Immature natural killer cell (primary cell): ENCODE data around the gene PRPF19. TPM values are rescaled to one million over a fixed set of nuclear protein-coding genes. Genes with fewer than 3 reads are reported as not detected.

Experiments
- DNase-seq, 3 donors: peaks; one replicate each; pipeline ENCODE4 v3.0.0; 2022; ENCODE audit warnings: mixed read lengths in 1 of 3
- H3K27ac Mint-ChIP-seq, 6 donors: one replicate each; pipeline ENCODE4 v1.8.0; 2020; ENCODE audit warnings: mixed read lengths in 6 of 6, mild to moderate bottlenecking in 5 of 6, inconsistent platforms in 4 of 6, moderate library complexity in 3 of 6
- H3K27me3 Mint-ChIP-seq, 3 donors: one replicate each; pipeline ENCODE4 v1.8.0; 2020 to 2021; ENCODE audit warnings: low read depth in 3 of 3, mild to moderate bottlenecking in 3 of 3, mixed read lengths in 3 of 3, moderate library complexity in 3 of 3, inconsistent platforms in 1 of 3
- H3K36me3 Mint-ChIP-seq, 3 donors: one replicate each; pipeline ENCODE4 v1.8.0; 2020; ENCODE audit warnings: mixed read lengths in 3 of 3, inconsistent platforms in 2 of 3, mild to moderate bottlenecking in 2 of 3
- H3K4me1 Mint-ChIP-seq, 2 donors: one replicate each; pipeline ENCODE4 v1.8.0; 2020; ENCODE audit warnings: inconsistent platforms in 2 of 2, mild to moderate bottlenecking in 2 of 2, mixed read lengths in 2 of 2, moderate library complexity in 1 of 2
- H3K4me3 Mint-ChIP-seq, 5 donors: one replicate each; pipeline ENCODE4 v1.8.0; 2020; ENCODE audit warnings: mild to moderate bottlenecking in 5 of 5, mixed read lengths in 5 of 5, inconsistent platforms in 3 of 5, moderate library complexity in 3 of 5
- H3K9me3 Mint-ChIP-seq, 6 donors: one replicate each; pipeline ENCODE4 v1.8.0; 2020; ENCODE audit warnings: mild to moderate bottlenecking in 6 of 6, mixed read lengths in 6 of 6, inconsistent platforms in 4 of 6, moderate library complexity in 3 of 6
- polyA plus RNA-seq, 3 donors: library from polyadenylated mRNA; unstranded; fragments of 300-500 nt; fragmentation: Illumina TruSeq; gene quantifications; one replicate each; pipeline ENCODE4 v1.2.3, GENCODE V29; 2021

PRPF19 gene
- polyA plus RNA-seq, 3 donors from 2014 or later, result 8.9 to 15.2 (median 13.6) TPM

- Mint-ChIP-seq H3K27me3 (peaks cover 0 to under 1% (median 0%) of the 10 kb centered on the region in 3 donors), H3K4me1 (peaks cover 26 to 31% of the 10 kb centered on the region in 2 donors), H3K36me3 (peaks cover 10 to 14% (median 11%) of the 10 kb centered on the region in 3 donors), H3K9me3 (no peaks in the 10 kb centered on the region), H3K4me3 (no peak overlapping the region), H3K27ac (no peak overlapping the region)
- no peak for DNase-seq
Measured at GRCh38 chr11:60847281-60847680, 59.1 kb downstream of the PRPF19 start.

- Mint-ChIP-seq H3K4me3 (no peak overlapping the region), H3K9me3 (no peaks in the 10 kb centered on the region), H3K27ac (no peak overlapping the region), H3K27me3 (peaks cover 5 to 13% (median 11%) of the 10 kb centered on the region in 3 donors), H3K36me3 (peaks cover 0 to 8% (median 3%) of the 10 kb centered on the region in 3 donors), H3K4me1 (peaks cover 41 to 46% of the 10 kb centered on the region in 2 donors)
- DNase-seq, result no peak
Measured at GRCh38 chr11:60845338-60845737, 61.0 kb downstream of the PRPF19 start.

GRCh38 chr11:60844870-60845221 lies 61.5 kb downstream of the PRPF19 start:
- Mint-ChIP-seq H3K27ac (peak overlapping the region in 2 of 6 donors; percentile 8 to 63), H3K9me3 (no peaks in the 10 kb centered on the region), H3K27me3 (peaks cover 5 to 13% (median 11%) of the 10 kb centered on the region in 3 donors), H3K4me3 (peak overlapping the region in 4 of 5 donors; percentile 19 to 93 (median 42)), H3K36me3 (peaks cover 0 to 6% (median 3%) of the 10 kb centered on the region in 3 donors), H3K4me1 (peaks cover 41 to 46% of the 10 kb centered on the region in 2 donors)
- DNase-seq, result no peak

GRCh38 chr11:60844045-60844869 lies 62.1 kb downstream of the PRPF19 start:
- Mint-ChIP-seq H3K27ac (peak overlapping the region in 3 of 6 donors; percentile 35 to 64 (median 47)), H3K27me3 (peaks cover 5 to 13% (median 11%) of the 10 kb centered on the region in 3 donors), H3K9me3 (no peaks in the 10 kb centered on the region), H3K4me1 (peaks cover 41 to 46% of the 10 kb centered on the region in 2 donors), H3K4me3 (peak overlapping the region; percentile 19 to 93 (median 48)), H3K36me3 (peaks cover 0 to 5% (median 3%) of the 10 kb centered on the region in 3 donors)
- no peak for DNase-seq

- H3K36me3 Mint-ChIP-seq, result peaks cover 0 to 3% (median 0%) of the 10 kb centered on the region in 3 donors
- H3K27ac Mint-ChIP-seq, result peak overlapping the region; percentile 54 to 98 (median 92)
- peaks cover 5 to 13% (median 11%) of the 10 kb centered on the region in 3 donors for H3K27me3 Mint-ChIP-seq
- H3K9me3 Mint-ChIP-seq, result no peaks in the 10 kb centered on the region
- DNase-seq, result no peak
- peak overlapping the region; percentile 89 to 94 (median 93) for H3K4me3 Mint-ChIP-seq
- H3K4me1 Mint-ChIP-seq, result peaks cover 41 to 46% of the 10 kb centered on the region in 2 donors
Measured at GRCh38 chr11:60842668-60843600, 63.5 kb downstream of the PRPF19 start.

GRCh38 chr11:60841797-60842667 lies 64.4 kb downstream of the PRPF19 start, which contains the start of gene CCDC86:
CCDC86 (plus strand) TSS chr11:60842113; CDS start chr11:60842125, 12 bp downstream.
- peaks cover 0 to 3% (median 0%) of the 10 kb centered on the region in 3 donors for H3K36me3 Mint-ChIP-seq
- peaks cover 5 to 13% (median 11%) of the 10 kb centered on the region in 3 donors for H3K27me3 Mint-ChIP-seq
- no peaks in the 10 kb centered on the region for H3K9me3 Mint-ChIP-seq
- peak within 1 kb of the TSS; percentile 89 to 94 (median 93) for H3K4me3 Mint-ChIP-seq
- peaks cover 41 to 46% of the 10 kb centered on the region in 2 donors for H3K4me1 Mint-ChIP-seq
- peak within 1 kb of the TSS; percentile 87 to 98 (median 96) for H3K27ac Mint-ChIP-seq
- DNase-seq, result peak; percentile 97 to 98 (median 98)

Other genes starting within 250 kb of the PRPF19 start
- not detected for gene MS4A8, start 207.0 kb downstream of the PRPF19 start, polyA plus RNA-seq
- not detected for gene MS4A18, start 181.9 kb downstream of the PRPF19 start, polyA plus RNA-seq
- not detected for gene MS4A15, start 149.7 kb downstream of the PRPF19 start, polyA plus RNA-seq
- not detected for gene MS4A10, start 121.3 kb downstream of the PRPF19 start, polyA plus RNA-seq
- gene CCDC86, start 64.5 kb downstream of the PRPF19 start, polyA plus RNA-seq, result 10 to 100 TPM in 1 of 3 donors, 1 to 10 TPM in 2; 5.6 to 16.5 (median 7.4) TPM
- gene PTGDR2, start 50.6 kb downstream of the PRPF19 start, polyA plus RNA-seq, result under 1 TPM in 2 of 3 donors, not detected in 1; 0.46 to 0.49 TPM
- not detected for gene ZP1, start 39.0 kb downstream of the PRPF19 start, polyA plus RNA-seq
- 100 to 1,000 TPM; 292 to 631 (median 400) TPM for gene TMEM109, start 7.6 kb upstream of the PRPF19 start, polyA plus RNA-seq
- gene TMEM132A, start 17.9 kb upstream of the PRPF19 start, polyA plus RNA-seq, result not detected
- gene SLC15A3, start 45.6 kb upstream of the PRPF19 start, polyA plus RNA-seq, result under 1 TPM in 2 of 3 donors, not detected in 1; 0.41 to 0.43 TPM
- gene CD6, start 65.1 kb upstream of the PRPF19 start, polyA plus RNA-seq, result 10 to 100 TPM; 17.3 to 47.3 (median 19.1) TPM
- gene CD5, start 195.9 kb upstream of the PRPF19 start, polyA plus RNA-seq, result 1 to 10 TPM in 1 of 3 donors, under 1 TPM in 2; 0.68 to 1.8 (median 0.80) TPM